GM19328 (cell line): ENCODE data around the gene SCMH1.
"Not testable (repeated sequence)": the region's sequence is repeated elsewhere in the genome, so short reads cannot be mapped to it uniquely, and the experiment has no call there.

Source experiments
- ATAC-seq: cut with Tn5 transposase; IDR thresholded peaks from one replicate; pipeline ENCODE4 v1.9.1; 2021; ENCODE audit warnings: mild to moderate bottlenecking, moderate library complexity; ENCODE audit not compliant: unreplicated experiment

SCMH1 gene

GRCh38 chr1:41251120-41251519 lies 9.0 kb upstream of the SCMH1 start:
- ATAC-seq: not testable (repeated sequence)

GRCh38 chr1:41249319-41249718 lies 7.2 kb upstream of the SCMH1 start:
- no peak for ATAC-seq

GRCh38 chr1:41246568-41246967 lies 4.5 kb upstream of the SCMH1 start:
- ATAC-seq: no peak

- no peak for ATAC-seq
Observed at GRCh38 chr1:41245659-41246058, 3.6 kb upstream of the SCMH1 start.

- ATAC-seq: no peak
Observed at GRCh38 chr1:41243079-41243385, 926 bp upstream of the SCMH1 start.

- ATAC-seq: peak; percentile 14
Observed at GRCh38 chr1:41242342-41243078, 404 bp upstream of the SCMH1 start.

- peak; percentile 43 for ATAC-seq
Observed at GRCh38 chr1:41241354-41241748, 755 bp downstream of the SCMH1 start.

GRCh38 chr1:41240781-41241353 lies 1.2 kb downstream of the SCMH1 start:
- ATAC-seq: no peak

GRCh38 chr1:41239988-41240610 lies 2.0 kb downstream of the SCMH1 start:
- ATAC-seq: no peak

GRCh38 chr1:41238311-41238988 lies 3.7 kb downstream of the SCMH1 start:
- ATAC-seq: no peak

GRCh38 chr1:41236781-41237180 lies 5.3 kb downstream of the SCMH1 start:
- ATAC-seq: no peak

- ATAC-seq: no peak
Observed at GRCh38 chr1:41235893-41236292, 6.2 kb downstream of the SCMH1 start.

- no peak for ATAC-seq
Observed at GRCh38 chr1:41233708-41234107, 8.4 kb downstream of the SCMH1 start.

GRCh38 chr1:41232305-41232704 lies 9.8 kb downstream of the SCMH1 start:
- ATAC-seq: no peak

- no peak for ATAC-seq
Observed at GRCh38 chr1:41230656-41231055, 11.4 kb downstream of the SCMH1 start.

- ATAC-seq: not testable (repeated sequence)
Observed at GRCh38 chr1:41229219-41229618, 12.9 kb downstream of the SCMH1 start.

- ATAC-seq: no peak
Observed at GRCh38 chr1:41226815-41227434, 15.2 kb downstream of the SCMH1 start.

GRCh38 chr1:41225495-41225894 lies 16.6 kb downstream of the SCMH1 start:
- ATAC-seq: no peak

- no peak for ATAC-seq
Observed at GRCh38 chr1:41222496-41222895, 19.6 kb downstream of the SCMH1 start.

- no peak for ATAC-seq
Observed at GRCh38 chr1:41221995-41222394, 20.1 kb downstream of the SCMH1 start.

- ATAC-seq: no peak
Observed at GRCh38 chr1:41218152-41218551, 24.0 kb downstream of the SCMH1 start.
